Stomach (tissue), 9 donors: ENCODE data around the gene CHST12. TPM values are rescaled to one million over a fixed set of nuclear protein-coding genes. Genes with fewer than 3 reads are reported as not detected.
"Not testable (repeated sequence)": the region's sequence is repeated elsewhere in the genome, so short reads cannot be mapped to it uniquely, and the experiment has no call there.

Experiments used
- DNase-seq, 2 donors: peaks; one replicate each; pipeline versions ENCODE4 v3.0.0 to v3.0.0-alpha.2; 2013 to 2019
- H3K27ac ChIP-seq, 5 donors: fragments of 200-600 bp in 4 of 5; sonication (generic) in 4 of 5; one replicate each; pipeline ENCODE4 v1.5.1; 2013 to 2019; ENCODE audit warnings: mild to moderate bottlenecking in 1 of 5, moderate library complexity in 1 of 5
- H3K27me3 ChIP-seq, 3 donors: fragments of 200-600 bp; sonication (generic); one replicate each; pipeline ENCODE4 v1.5.1; 2017 to 2019; ENCODE audit warnings: mixed run types in 1 of 3
- H3K36me3 ChIP-seq, 4 donors: fragments of 200-600 bp; sonication (generic); 1 replicate in 3 of 4; 2 replicates in 1 of 4; pipeline ENCODE4 v1.5.1; 2016 to 2019
- H3K4me1 ChIP-seq, 4 donors: fragments of 200-600 bp; sonication (generic); one replicate each; pipeline ENCODE4 v1.5.1; 2016 to 2019
- H3K4me3 ChIP-seq, 4 donors: fragments of 200-600 bp; sonication (generic) in 3 of 4; one replicate each; pipeline ENCODE4 v1.5.1; 2016 to 2019; ENCODE audit warnings: mild to moderate bottlenecking in 1 of 4
- H3K9me3 ChIP-seq, 4 donors: fragments of 200-600 bp; sonication (generic); one replicate each; pipeline ENCODE4 v1.5.1; 2016 to 2019
- EP300 ChIP-seq: sonication (generic); formaldehyde crosslinking; IDR thresholded peaks from one replicate; pipeline ENCODE4 v1.6.1; 2017; ENCODE audit warnings: antibody characterized with exemption
- POLR2A ChIP-seq, 4 donors: fragments of 450-650 bp; IDR thresholded peaks; one replicate each; pipeline ENCODE4 v1.6.1; 2016; ENCODE audit warnings: antibody characterized with exemption in 4 of 4, control low read depth in 2 of 4, mild to moderate bottlenecking in 1 of 4, moderate library complexity in 1 of 4
- POLR2AphosphoS5 ChIP-seq, 3 donors: sonication (generic); formaldehyde crosslinking; IDR thresholded peaks; one replicate each; pipeline ENCODE4 v1.6.1; 2016; ENCODE audit warnings: antibody characterized with exemption in 3 of 3
- WGBS, 5 donors: extraction: QIAGEN DNeasy Blood & Tissue Kit in 3 of 5; methylation state at CpG; one replicate each; pipeline versions ENCODE4 v1.1.5 to v1.1.7; 2013 to 2018; 5-methylcytosine and 5-hydroxymethylcytosine counted together
- intact Hi-C: fragments of 100-400 bp; cut with DNase I; formaldehyde crosslinking; loops from one replicate; pipeline ENCODE4 v1.15.1; 2023; ENCODE audit warnings: low total_unique reads
- polyA plus RNA-seq, 3 donors: library from polyadenylated mRNA; stranded (reverse); fragments of 200-250 nt; gene quantifications; one replicate each; pipeline ENCODE4 v1.2.3, GENCODE V29; 2013
- total RNA-seq, 5 donors: library from RNA; depleted of rRNA; stranded (reverse); fragments of >200 nt; gene quantifications; one replicate each; pipeline versions ENCODE4 v1.1.0 to v1.2.3, GENCODE V29; 2014 to 2016
- TF ChIP-seq, protein P1 (sequence below), 7 experiments: fragments of 450-650 bp in 4 of 7; fragments of 200-600 bp in 3 of 7; sonication (generic) in 3 of 7; IDR thresholded peaks; one replicate each; pipeline ENCODE4 v1.5.1; 2016 to 2019; ENCODE audit warnings: antibody characterized with exemption in 7 of 7, control low read depth in 2 of 7, mild to moderate bottlenecking in 1 of 7
- donor health status: healthy with polysubstance abuse.
- donor health status: Bipolar disorder and iron deficiency.
- donor health status: healthy.

CHST12 gene
- total and polyA plus RNA-seq, 8 donors, result 1.7 to 23.0 (median 6.3) TPM

DNA sequence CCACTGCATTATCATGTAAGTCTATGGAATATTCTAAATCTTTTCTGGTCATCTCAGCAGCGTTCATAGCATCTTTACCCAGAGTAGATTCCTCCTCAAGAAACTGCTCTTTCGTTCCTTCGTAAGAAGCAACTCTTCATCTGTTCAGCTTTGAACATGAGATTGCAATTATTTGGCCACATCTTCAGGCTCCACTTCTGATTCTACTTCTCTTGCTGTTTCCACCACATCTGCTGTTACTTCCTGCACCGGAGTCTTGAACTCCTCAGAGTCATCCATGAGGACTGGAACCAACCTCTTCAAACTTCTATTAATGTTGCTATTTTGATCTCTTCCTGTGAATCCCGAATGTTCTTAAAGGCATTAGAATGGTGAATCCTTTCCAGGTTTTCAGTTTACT, 12.7 kb downstream of the CHST12 start:
- H3K27me3 ChIP-seq, result no peaks in the 10 kb centered on the region
- intact Hi-C loops, result no loop called here

DNA sequence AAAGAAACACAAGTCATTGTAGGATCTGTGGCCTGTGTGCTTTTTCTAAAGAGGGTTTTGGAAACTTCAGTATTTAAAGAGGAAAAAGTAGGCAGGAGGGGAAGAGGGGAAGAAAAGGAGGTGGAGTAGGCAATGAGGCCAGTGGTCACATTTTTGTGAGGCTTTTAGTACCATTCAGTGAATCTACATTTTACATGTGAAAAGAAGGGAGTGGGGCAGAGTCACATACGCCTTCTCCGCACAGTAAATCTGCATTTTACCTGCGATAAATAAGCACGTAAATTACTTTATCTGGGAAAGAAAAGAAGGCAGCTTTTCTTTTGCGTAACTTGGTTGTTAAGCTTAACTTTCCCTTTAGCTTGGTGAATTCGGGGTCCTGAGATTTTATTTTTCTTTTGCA, 13.2 kb downstream of the CHST12 start:
- intact Hi-C loops, result no loop called here
- TF ChIP-seq, protein P1, sequence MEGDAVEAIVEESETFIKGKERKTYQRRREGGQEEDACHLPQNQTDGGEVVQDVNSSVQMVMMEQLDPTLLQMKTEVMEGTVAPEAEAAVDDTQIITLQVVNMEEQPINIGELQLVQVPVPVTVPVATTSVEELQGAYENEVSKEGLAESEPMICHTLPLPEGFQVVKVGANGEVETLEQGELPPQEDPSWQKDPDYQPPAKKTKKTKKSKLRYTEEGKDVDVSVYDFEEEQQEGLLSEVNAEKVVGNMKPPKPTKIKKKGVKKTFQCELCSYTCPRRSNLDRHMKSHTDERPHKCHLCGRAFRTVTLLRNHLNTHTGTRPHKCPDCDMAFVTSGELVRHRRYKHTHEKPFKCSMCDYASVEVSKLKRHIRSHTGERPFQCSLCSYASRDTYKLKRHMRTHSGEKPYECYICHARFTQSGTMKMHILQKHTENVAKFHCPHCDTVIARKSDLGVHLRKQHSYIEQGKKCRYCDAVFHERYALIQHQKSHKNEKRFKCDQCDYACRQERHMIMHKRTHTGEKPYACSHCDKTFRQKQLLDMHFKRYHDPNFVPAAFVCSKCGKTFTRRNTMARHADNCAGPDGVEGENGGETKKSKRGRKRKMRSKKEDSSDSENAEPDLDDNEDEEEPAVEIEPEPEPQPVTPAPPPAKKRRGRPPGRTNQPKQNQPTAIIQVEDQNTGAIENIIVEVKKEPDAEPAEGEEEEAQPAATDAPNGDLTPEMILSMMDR (IDR thresholded peaks at IDR 0.05), result no peak
- TF ChIP-seq POLR2AphosphoS5 (IDR thresholded peaks at IDR 0.05) (no peak), POLR2A (IDR thresholded peaks at IDR 0.05) (no peak), EP300 (no peak)
- DNase-seq, result no peak
- Histone ChIP-seq H3K36me3 (peaks cover 0 to 3% (median 0%) of the 10 kb centered on the region in 4 donors), H3K4me1 (peaks cover 19 to 47% (median 36%) of the 10 kb centered on the region in 4 donors), H3K9me3 (no peaks in the 10 kb centered on the region), H3K27ac (no peak overlapping the region), H3K4me3 (no peak overlapping the region), H3K27me3 (no peaks in the 10 kb centered on the region)
- 95 to 97% (median 97%) methylated on average over 6 of the region's 6 CpGs for WGBS, 5 donors

More for the DNA sequence above, 12.7 kb downstream of the CHST12 start:
- no peaks in the 10 kb centered on the region for H3K9me3 ChIP-seq
- WGBS, 5 donors, result 74 to 88% (median 78%) methylated on average over 5 of the region's 5 CpGs
- H3K27ac ChIP-seq, result no peak overlapping the region
- peaks cover 0 to 3% (median 0%) of the 10 kb centered on the region in 4 donors for H3K36me3 ChIP-seq
- DNase-seq, result no peak
- peaks cover 21 to 53% (median 42%) of the 10 kb centered on the region in 4 donors for H3K4me1 ChIP-seq
- TF ChIP-seq, protein P1 (IDR thresholded peaks at IDR 0.05), result no peak
- TF ChIP-seq POLR2AphosphoS5 (IDR thresholded peaks at IDR 0.05) (no peak), EP300 (no peak)
- no peak overlapping the region for H3K4me3 ChIP-seq

DNA sequence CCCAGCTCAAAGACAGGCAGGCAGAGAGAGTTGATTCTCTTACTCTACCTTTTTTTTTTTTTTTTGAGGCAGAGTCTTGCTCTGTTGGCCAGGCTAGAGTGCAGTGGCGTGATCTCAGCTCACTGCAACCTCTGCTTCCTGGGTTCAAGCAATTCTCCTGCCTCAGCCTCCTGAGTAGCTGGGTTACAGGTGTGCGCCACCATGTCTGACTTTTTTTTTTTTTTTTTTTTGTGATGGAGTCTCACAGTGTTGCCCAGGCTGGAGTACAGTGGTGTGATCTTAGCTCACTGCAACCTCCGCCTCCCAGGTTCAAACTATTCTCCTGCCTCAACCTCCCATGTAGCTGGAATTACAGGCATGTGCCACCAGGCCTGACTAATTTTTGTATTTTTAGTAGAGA, 13.8 kb downstream of the CHST12 start:
- WGBS, 5 donors, result 95 to 100% (median 96%) methylated on average over 3 of the region's 3 CpGs
- DNase-seq, intact Hi-C loops, H3K4me3 ChIP-seq, H3K9me3 ChIP-seq, H3K27me3 ChIP-seq, H3K27ac ChIP-seq, H3K36me3 ChIP-seq: not testable (repeated sequence)
- H3K4me1 ChIP-seq, result peaks cover 13 to 42% (median 31%) of the 10 kb centered on the region in 4 donors

DNA sequence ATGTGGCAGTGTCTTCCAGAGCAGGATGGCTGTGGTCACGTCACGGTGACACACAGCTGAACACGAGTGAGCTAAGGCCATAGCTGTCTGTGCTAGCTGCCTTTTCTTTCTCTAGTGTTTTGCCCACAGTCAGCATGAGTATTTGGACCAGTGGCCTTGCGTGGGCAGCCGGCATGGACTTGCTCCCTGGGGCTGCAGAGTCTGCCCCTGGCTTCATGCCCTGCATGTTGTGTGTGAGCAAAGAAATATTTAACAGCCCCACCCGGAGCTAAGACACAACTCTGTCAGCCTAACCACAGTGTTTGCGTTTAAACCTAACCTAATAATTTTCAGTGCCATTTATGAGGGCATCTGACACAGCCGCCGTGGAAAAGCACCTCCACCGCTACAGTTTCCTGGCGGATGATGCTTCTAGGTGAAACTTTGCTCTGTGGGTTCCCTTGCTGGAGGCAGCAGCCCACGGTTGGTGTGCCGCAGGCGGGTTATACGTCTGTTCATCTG, 14.6 kb downstream of the CHST12 start:
- no peaks in the 10 kb centered on the region for H3K27me3 ChIP-seq
- H3K4me1 ChIP-seq, result peaks cover 5 to 33% (median 23%) of the 10 kb centered on the region in 4 donors
- H3K4me3 ChIP-seq, result no peak overlapping the region
- intact Hi-C loops, result no loop called here
- no peaks in the 10 kb centered on the region for H3K9me3 ChIP-seq
- peaks cover 0 to 10% (median 5%) of the 10 kb centered on the region in 4 donors for H3K36me3 ChIP-seq
- H3K27ac ChIP-seq, result peak overlapping the region in 1 of 5 donors; percentile 27
- DNase-seq, result no peak
- 52 to 67% (median 63%) methylated on average over 13 to 15 of the region's 15 CpGs for WGBS, 5 donors
- TF ChIP-seq, protein P1 (IDR thresholded peaks at IDR 0.05), result no peak
- TF ChIP-seq POLR2A (IDR thresholded peaks at IDR 0.05), result no peak
- TF ChIP-seq EP300, result no peak
- no peak for TF ChIP-seq POLR2AphosphoS5 (IDR thresholded peaks at IDR 0.05)

DNA sequence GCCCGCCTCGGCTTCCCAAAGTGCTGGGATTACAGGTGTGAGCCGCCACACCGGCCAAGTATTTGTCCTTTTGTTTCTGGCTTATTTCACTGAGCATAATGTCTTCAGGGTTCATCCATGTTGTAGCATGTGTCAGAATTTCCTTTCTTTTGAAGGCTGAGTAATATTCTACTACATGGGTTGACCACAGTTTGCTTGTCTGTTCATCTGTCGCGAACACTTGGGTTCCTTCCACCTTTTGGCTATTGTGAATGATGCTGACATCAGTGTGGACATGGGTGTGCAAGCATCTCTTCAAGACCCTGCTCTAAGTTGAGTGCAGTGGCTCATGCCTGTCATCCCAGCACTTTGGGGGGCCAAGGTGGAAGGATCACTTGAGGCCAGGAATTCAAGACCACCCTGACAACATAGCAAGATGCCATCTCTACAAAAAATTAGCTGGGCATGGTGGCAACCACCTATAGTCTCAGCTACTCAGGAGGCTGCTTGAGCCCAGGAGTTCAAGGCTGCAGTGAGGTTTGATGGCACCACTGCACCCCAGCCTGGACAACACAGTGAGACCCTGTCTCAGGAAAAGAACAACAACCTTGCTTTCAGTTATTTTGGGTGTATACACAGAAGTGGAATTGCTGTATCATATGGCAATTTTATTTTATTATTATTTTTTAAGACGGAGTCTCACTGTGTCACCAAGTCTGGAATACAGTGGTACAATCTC, 17.0 kb downstream of the CHST12 start:
- intact Hi-C loops, result no loop called here
- no peak for DNase-seq
- peaks cover 0 to 14% (median 5%) of the 10 kb centered on the region in 4 donors for H3K36me3 ChIP-seq
- no peak overlapping the region for H3K27ac ChIP-seq
- 91 to 97% (median 95%) methylated on average over 7 of the region's 7 CpGs for WGBS, 5 donors
- no peaks in the 10 kb centered on the region for H3K27me3 ChIP-seq
- no peaks in the 10 kb centered on the region for H3K9me3 ChIP-seq
- peaks cover 0 to 29% (median 17%) of the 10 kb centered on the region in 4 donors for H3K4me1 ChIP-seq
- no peak for TF ChIP-seq EP300
- TF ChIP-seq, protein P1 (IDR thresholded peaks at IDR 0.05), result no peak
- TF ChIP-seq POLR2A (IDR thresholded peaks at IDR 0.05), result no peak
- TF ChIP-seq POLR2AphosphoS5 (IDR thresholded peaks at IDR 0.05), result no peak
- H3K4me3 ChIP-seq, result no peak overlapping the region
